ENCODE data around the gene SLC15A3. TPM values are rescaled to one million over a fixed set of nuclear protein-coding genes. Genes with fewer than 3 reads are reported as not detected.

Gene SLC15A3
- total RNA-seq, 4 donors from 2014 or later: 32.2 to 94.4 (median 64.8) TPM

- Histone ChIP-seq H3K4me1 (no peaks in the 10 kb centered on the region), H3K9me3 (no peaks in the 10 kb centered on the region), H3K27ac (no peak overlapping the region), H3K4me3 (no peak overlapping the region), H3K27me3 (no peaks in the 10 kb centered on the region), H3K36me3 (no peaks in the 10 kb centered on the region)
- TF ChIP-seq POLR2A (IDR thresholded peaks at IDR 0.05): no peak
- no peak for TF ChIP-seq EP300 (IDR thresholded peaks at IDR 0.05)
- TF ChIP-seq CTCF (IDR thresholded peaks at IDR 0.05): no peak
- 76 to 80% methylated on average over 6 of the region's 6 CpGs for WGBS, 2 donors
- no peak for DNase-seq (ENCODE audit: low spot score in 2 of 2)
These were observed 32.2 kb upstream of the SLC15A3 start for GRCh38 chr11:60984149-60984548.

GRCh38 chr11:60982184-60982583, 30.2 kb upstream of the SLC15A3 start:
- TF ChIP-seq EP300 (IDR thresholded peaks at IDR 0.05) (no peak), CTCF (IDR thresholded peaks at IDR 0.05) (no peak), POLR2A (IDR thresholded peaks at IDR 0.05) (no peak)
- H3K4me3 ChIP-seq: no peak overlapping the region
- no peaks in the 10 kb centered on the region for H3K4me1 ChIP-seq
- H3K27ac ChIP-seq: no peak overlapping the region
- H3K9me3 ChIP-seq: no peaks in the 10 kb centered on the region
- 89 to 90% methylated on average over 8 of the region's 8 CpGs for WGBS, 2 donors
- no peaks in the 10 kb centered on the region for H3K27me3 ChIP-seq
- no peak for DNase-seq (ENCODE audit: low spot score in 2 of 2)
- H3K36me3 ChIP-seq: no peaks in the 10 kb centered on the region

- no peak overlapping the region for H3K4me3 ChIP-seq
- no peaks in the 10 kb centered on the region for H3K9me3 ChIP-seq
These were observed 29.5 kb upstream of the SLC15A3 start for GRCh38 chr11:60981515-60981914.

GRCh38 chr11:60978546-60979380, 26.8 kb upstream of the SLC15A3 start:
- TF ChIP-seq CTCF (IDR thresholded peaks at IDR 0.05): no peak
- TF ChIP-seq EP300 (IDR thresholded peaks at IDR 0.05): no peak
- no peak for TF ChIP-seq POLR2A (IDR thresholded peaks at IDR 0.05)
- Histone ChIP-seq H3K27me3 (no peaks in the 10 kb centered on the region), H3K4me1 (no peaks in the 10 kb centered on the region), H3K4me3 (no peak overlapping the region), H3K9me3 (no peaks in the 10 kb centered on the region), H3K36me3 (no peaks in the 10 kb centered on the region), H3K27ac (no peak overlapping the region)
- DNase-seq (ENCODE audit: low spot score in 2 of 2): no peak
- 79 to 86% methylated on average over 10 of the region's 10 CpGs for WGBS, 2 donors

More at GRCh38 chr11:60981515-60981914, 29.5 kb upstream of the SLC15A3 start:
- Histone ChIP-seq H3K36me3 (no peaks in the 10 kb centered on the region), H3K4me1 (no peaks in the 10 kb centered on the region), H3K27ac (no peak overlapping the region), H3K27me3 (no peaks in the 10 kb centered on the region)
- no peak for TF ChIP-seq POLR2A (IDR thresholded peaks at IDR 0.05)
- 92 to 93% methylated on average over 7 to 11 of the region's 12 CpGs for WGBS, 2 donors
- DNase-seq (ENCODE audit: low spot score in 2 of 2): no peak

GRCh38 chr11:60977836-60978235, 25.9 kb upstream of the SLC15A3 start:
- H3K36me3 ChIP-seq: no peaks in the 10 kb centered on the region
- no peaks in the 10 kb centered on the region for H3K4me1 ChIP-seq
- DNase-seq (ENCODE audit: low spot score in 2 of 2): no peak
- H3K27me3 ChIP-seq: no peaks in the 10 kb centered on the region
- TF ChIP-seq EP300 (IDR thresholded peaks at IDR 0.05) (no peak), CTCF (IDR thresholded peaks at IDR 0.05) (no peak), POLR2A (IDR thresholded peaks at IDR 0.05) (no peak)
- H3K9me3 ChIP-seq: no peaks in the 10 kb centered on the region
- H3K4me3 ChIP-seq: no peak overlapping the region
- H3K27ac ChIP-seq: no peak overlapping the region
